ENCODE measurements around the gene G6PC2.

- TF ChIP-seq ZNF384 (IDR thresholded peaks at IDR 0.05) (no peak), SP1 (IDR thresholded peaks at IDR 0.05) (no peak), SUZ12 (IDR thresholded peaks at IDR 0.05) (no peak), ELF4 (IDR thresholded peaks at IDR 0.05) (no peak), LEF1 (IDR thresholded peaks at IDR 0.05; ENCODE audit: borderline replicate concordance) (no peak), L3MBTL2 (conservative IDR thresholded peaks at IDR 0.05) (no peak), TARDBP (IDR thresholded peaks at IDR 0.05) (no peak), BHLHE40 (IDR thresholded peaks at IDR 0.05; ENCODE audit: borderline replicate concordance) (no peak), CTBP1 (IDR thresholded peaks at IDR 0.05; ENCODE audit: borderline replicate concordance) (no peak), FOXM1 (IDR thresholded peaks at IDR 0.05; ENCODE audit: borderline replicate concordance) (no peak), FOXK2 (IDR thresholded peaks at IDR 0.05) (no peak)
Measured at GRCh38 chr2:168901003-168901402, at the start of gene G6PC2.

All from HEK293T (cell line).